Measurements from ENCODE around the gene NUP210.

NUP210 gene

GRCh38 chr3:13372656-13373055, 47.5 kb downstream of the NUP210 start:
- no peak for DNase-seq

- no peak for DNase-seq
Observed at GRCh38 chr3:13372126-13372525, 48.0 kb downstream of the NUP210 start.

GRCh38 chr3:13371100-13372075, 48.7 kb downstream of the NUP210 start:
- no peak for DNase-seq

- no peak for DNase-seq
Observed at GRCh38 chr3:13370609-13371008, 49.5 kb downstream of the NUP210 start.

- no peak for DNase-seq
Observed at GRCh38 chr3:13370055-13370454, 50.1 kb downstream of the NUP210 start.

GRCh38 chr3:13368834-13369233, 51.3 kb downstream of the NUP210 start:
- DNase-seq: no peak

- no peak for DNase-seq
Observed at GRCh38 chr3:13367728-13368127, 52.4 kb downstream of the NUP210 start.

GRCh38 chr3:13365390-13366379, 54.4 kb downstream of the NUP210 start:
- DNase-seq: no peak

GRCh38 chr3:13364602-13365271, 55.4 kb downstream of the NUP210 start:
- no peak for DNase-seq

- DNase-seq: no peak
Observed at GRCh38 chr3:13362551-13362950, 57.6 kb downstream of the NUP210 start.

- no peak for DNase-seq
Observed at GRCh38 chr3:13359916-13360315, 60.2 kb downstream of the NUP210 start.

- DNase-seq: no peak
Observed at GRCh38 chr3:13358643-13359042, 61.5 kb downstream of the NUP210 start.

GRCh38 chr3:13358051-13358450, 62.1 kb downstream of the NUP210 start:
- no peak for DNase-seq

GRCh38 chr3:13357074-13357473, 63.0 kb downstream of the NUP210 start:
- no peak for DNase-seq

GRCh38 chr3:13353936-13354542, 66.1 kb downstream of the NUP210 start:
- DNase-seq: no peak

- no peak for DNase-seq
Observed at GRCh38 chr3:13353506-13353905, 66.6 kb downstream of the NUP210 start.

GRCh38 chr3:13352621-13353131, 67.4 kb downstream of the NUP210 start:
- DNase-seq: no peak

GRCh38 chr3:13349823-13350222, 70.3 kb downstream of the NUP210 start:
- no peak for DNase-seq

- DNase-seq: no peak
Observed at GRCh38 chr3:13348661-13349396, 71.3 kb downstream of the NUP210 start.

GRCh38 chr3:13348100-13348499, 72.0 kb downstream of the NUP210 start:
- no peak for DNase-seq

GRCh38 chr3:13347390-13347950, 72.7 kb downstream of the NUP210 start:
- DNase-seq: no peak
